Tongue (tissue), 2 donors: ENCODE results near the gene SLAMF8. TPM values are rescaled to one million over a fixed set of nuclear protein-coding genes. Genes with fewer than 3 reads are reported as not detected.
A peak's percentile ranks its signal among the peaks of the same experiment; 100 is the strongest.

Source experiments
- DNase-seq: peaks from one replicate; pipeline ENCODE4 v3.0.0-alpha.2; 2015
- total RNA-seq: library from RNA; depleted of rRNA; stranded (reverse); fragments of >200 nt; gene quantifications from one replicate; pipeline ENCODE4 v1.2.3, GENCODE V29; 2014

Gene SLAMF8
- total RNA-seq, 1 donor from 2014 or later = 0.92 TPM

GRCh38 chr1:159849626-159850366, 23.1 kb downstream of the SLAMF8 start:
- no peak for DNase-seq

- no peak for DNase-seq
Observed at GRCh38 chr1:159851407-159851806, 24.7 kb downstream of the SLAMF8 start.

- DNase-seq = no peak
Observed at GRCh38 chr1:159853417-159854115, 26.9 kb downstream of the SLAMF8 start.

GRCh38 chr1:159854116-159854692, 27.5 kb downstream of the SLAMF8 start:
- peak; percentile 83 for DNase-seq

- peak; percentile 86 for DNase-seq
Observed at GRCh38 chr1:159854693-159855192, 28.1 kb downstream of the SLAMF8 start.

- no peak for DNase-seq
Observed at GRCh38 chr1:159855709-159856108, 29.0 kb downstream of the SLAMF8 start.

- no peak for DNase-seq
Observed at GRCh38 chr1:159856576-159856975, 29.9 kb downstream of the SLAMF8 start.

- DNase-seq = no peak
Observed at GRCh38 chr1:159857889-159858288, 31.2 kb downstream of the SLAMF8 start.

GRCh38 chr1:159859767-159860322, 33.2 kb downstream of the SLAMF8 start:
- DNase-seq = peak; percentile 22

GRCh38 chr1:159860456-159860855, 33.8 kb downstream of the SLAMF8 start:
- no peak for DNase-seq

- no peak for DNase-seq
Observed at GRCh38 chr1:159861218-159861617, 34.5 kb downstream of the SLAMF8 start.

GRCh38 chr1:159862031-159862430, 35.4 kb downstream of the SLAMF8 start:
- no peak for DNase-seq

- DNase-seq = no peak
Observed at GRCh38 chr1:159862557-159862956, 35.9 kb downstream of the SLAMF8 start, which contains the start of gene VSIG8. Gene VSIG8, minus strand, starts transcription at chr1:159862657. Its CDS starts 136 bp downstream, at chr1:159862521.

GRCh38 chr1:159864262-159864661, 37.6 kb downstream of the SLAMF8 start:
- no peak for DNase-seq

- DNase-seq = no peak
Observed at GRCh38 chr1:159866066-159866465, 39.4 kb downstream of the SLAMF8 start.

- peak; percentile 25 for DNase-seq
Observed at GRCh38 chr1:159866905-159867663, 40.4 kb downstream of the SLAMF8 start.

- peak; percentile 82 for DNase-seq
Observed at GRCh38 chr1:159867664-159868026, 41.0 kb downstream of the SLAMF8 start.

- DNase-seq = no peak
Observed at GRCh38 chr1:159868766-159869165, 42.1 kb downstream of the SLAMF8 start.

- no peak for DNase-seq
Observed at GRCh38 chr1:159869173-159869572, 42.5 kb downstream of the SLAMF8 start.

GRCh38 chr1:159869607-159870006, 42.9 kb downstream of the SLAMF8 start:
- DNase-seq = no peak

GRCh38 chr1:159870704-159871103, 44.0 kb downstream of the SLAMF8 start:
- no peak for DNase-seq

- DNase-seq = no peak
Observed at GRCh38 chr1:159872891-159873290, 46.2 kb downstream of the SLAMF8 start.
